PC-9 (cell line): ENCODE data around the gene BECN2.

Experiments
- CTCF ChIP-seq: fragments of 200-600 bp; sonication (generic); conservative IDR thresholded peaks from 2 replicates; pipeline ENCODE4 v1.6.1; 2017; ENCODE audit warnings: mixed run types, antibody characterized with exemption, mild to moderate bottlenecking, moderate library complexity
- EZH2 ChIP-seq: fragments of 200-600 bp; sonication (generic); IDR thresholded peaks from 2 replicates; pipeline ENCODE4 v1.8.0; 2017; ENCODE audit warnings: antibody characterized with exemption, low read depth

- TF ChIP-seq EZH2: no peak
- no peak for TF ChIP-seq CTCF
Observed at GRCh38 chr1:241934866-241935265, 22.7 kb upstream of the BECN2 start.
